K562 (cell line): ENCODE results near the gene ZNHIT2. TPM values are rescaled to one million over a fixed set of nuclear protein-coding genes. Genes with fewer than 3 reads are reported as not detected.

ENCODE experiments used
- JUN ChIP-seq, 2 experiments: sonication (generic) in 1 of 2; formaldehyde crosslinking in 1 of 2; IDR thresholded peaks; 2 replicates each; pipeline versions ENCODE4 v1.6.1 to v1.8.0; 2012 to 2022; ENCODE audit warnings: borderline replicate concordance in 2 of 2, mild to moderate bottlenecking in 2 of 2, improper control_type of control experiment in 1 of 2, low read depth in 1 of 2, low read length in 1 of 2, missing genetic modification reagents in 1 of 2
- KLF16 ChIP-seq: IDR thresholded peaks from 2 replicates; pipeline ENCODE4 v1.6.1; 2016; ENCODE audit warnings: antibody characterized with exemption
- MYNN ChIP-seq, 2 experiments: sonication (generic); formaldehyde crosslinking in 1 of 2; IDR thresholded peaks; 2 replicates each; pipeline versions ENCODE4 v1.5.0 to v1.6.1; 2016 to 2020; ENCODE audit warnings: antibody characterized with exemption in 1 of 2, missing genetic modification reagents in 1 of 2
- SMC3 ChIP-seq: conservative IDR thresholded peaks from 2 replicates; pipeline ENCODE4 v1.6.1; 2011; ENCODE audit warnings: low read depth, low read length, improper control_type of control experiment; ENCODE audit not compliant: insufficient read depth
- SP1 ChIP-seq: sonication (generic); formaldehyde crosslinking; IDR thresholded peaks from 2 replicates; pipeline ENCODE4 v1.8.1; 2022; ENCODE audit warnings: mild to moderate bottlenecking, missing genetic modification reagents
- SP2 ChIP-seq: IDR thresholded peaks from 2 replicates; pipeline ENCODE4 v1.6.1; 2011; ENCODE audit warnings: mild to moderate bottlenecking, low read depth, low read length, moderate library complexity; ENCODE audit not compliant: poor library complexity, severe bottlenecking; ENCODE audit errors: extremely low read depth
- ZNF707 ChIP-seq: fragments of 250-450 bp; sonication (Bioruptor Pico); conservative IDR thresholded peaks from 2 replicates; pipeline ENCODE4 v1.8.0; 2022; ENCODE audit warnings: inconsistent platforms, mild to moderate bottlenecking, moderate library complexity
- polyA plus RNA-seq, 8 experiments: library from polyadenylated mRNA; depleted of rRNA in 4 of 8; stranded (reverse) in 5 of 8; unstranded in 3 of 8; fragments of >200 nt; fragmentation: Nextera tagmentation in 2 of 8; fragmentation: Illumina TruSeq in 1 of 8; extraction: Ambion mirVana in 2 of 8; extraction: Trizol in 1 of 8; gene quantifications; 2 replicates each; pipeline versions ENCODE4 v1.2.1 to v1.2.3, GENCODE V29; 2011 to 2014; ENCODE audit warnings: inconsistent platforms in 1 of 8, missing spikeins in 1 of 8
- total RNA-seq, 7 experiments: library from RNA; depleted of rRNA in 6 of 7; stranded (reverse); fragments of >200 nt in 6 of 7; fragmentation: Illumina TruSeq in 2 of 7; extraction: Trizol in 2 of 7; gene quantifications; 2 replicates each; pipeline versions ENCODE4 v1.2.1 to v1.2.3, GENCODE V29; 2011 to 2021; ENCODE audit warnings: low replicate concordance in 1 of 7
- TF ChIP-seq, protein P1 (sequence below), 2 experiments: fragments of 450-650 bp; formaldehyde crosslinking in 1 of 2; IDR thresholded peaks; 2 replicates each; pipeline versions ENCODE4 v1.4.0 to v1.6.1; 2014 to 2020; ENCODE audit warnings: mild to moderate bottlenecking in 2 of 2, borderline replicate concordance in 1 of 2, low read depth in 1 of 2
- TF ChIP-seq, protein P2 (sequence below), 3 experiments: IDR thresholded peaks in 2 of 3; conservative IDR thresholded peaks in 1 of 3; 2 replicates each; pipeline ENCODE4 v1.5.1; 2011 to 2012; ENCODE audit warnings: low read length in 3 of 3, mild to moderate bottlenecking in 3 of 3, control low read depth in 2 of 3, improper control_type of control experiment in 1 of 3, inconsistent platforms in 1 of 3, low read depth in 1 of 3, mixed read lengths in 1 of 3, moderate library complexity in 1 of 3; ENCODE audit not compliant: insufficient read depth in 2 of 3
- TF ChIP-seq, protein P3 (sequence below): sonication (generic); formaldehyde crosslinking; IDR thresholded peaks from 2 replicates; pipeline ENCODE4 v1.8.0; 2022; ENCODE audit warnings: missing genetic modification reagents, mild to moderate bottlenecking, borderline replicate concordance
- TF ChIP-seq, protein P4 (sequence below): sonication (generic); formaldehyde crosslinking; IDR thresholded peaks from 2 replicates; pipeline ENCODE4 v1.8.1; 2023; ENCODE audit warnings: mild to moderate bottlenecking, missing genetic modification reagents

The ZNHIT2 gene
- total and polyA plus RNA-seq, 9 of the 15 experiments (the other 6 are each of a cell fraction or from before 2014, with no cell fraction given) = 0.08 to 39.0 (median 2.5) TPM

DNA sequence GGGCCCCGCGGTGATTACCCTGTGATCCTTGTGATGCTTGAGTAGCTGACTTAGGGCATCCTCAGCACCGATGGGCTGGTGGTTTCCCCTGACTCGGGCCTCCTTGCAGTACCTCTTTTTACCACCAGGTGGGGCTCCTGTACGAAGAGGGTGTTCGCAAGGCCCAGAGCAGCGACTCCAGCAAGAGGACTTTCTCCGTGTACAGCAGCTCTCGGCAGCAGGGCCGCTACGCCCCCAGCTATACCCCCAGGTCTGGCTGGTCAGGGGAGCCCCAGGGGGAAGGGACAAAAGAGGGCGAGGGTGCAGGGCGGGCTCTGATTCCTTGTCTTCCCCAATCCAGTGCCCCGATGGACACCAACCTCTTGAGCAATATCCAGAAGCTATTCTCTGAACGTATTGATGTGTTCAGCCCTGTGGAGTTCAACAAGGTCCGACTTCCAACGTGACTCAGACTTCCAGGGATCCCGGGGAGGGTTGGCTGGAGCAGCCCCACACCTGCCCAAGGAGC lies 7.1 kb downstream of the ZNHIT2 start (continued):
- TF ChIP-seq, protein P1, sequence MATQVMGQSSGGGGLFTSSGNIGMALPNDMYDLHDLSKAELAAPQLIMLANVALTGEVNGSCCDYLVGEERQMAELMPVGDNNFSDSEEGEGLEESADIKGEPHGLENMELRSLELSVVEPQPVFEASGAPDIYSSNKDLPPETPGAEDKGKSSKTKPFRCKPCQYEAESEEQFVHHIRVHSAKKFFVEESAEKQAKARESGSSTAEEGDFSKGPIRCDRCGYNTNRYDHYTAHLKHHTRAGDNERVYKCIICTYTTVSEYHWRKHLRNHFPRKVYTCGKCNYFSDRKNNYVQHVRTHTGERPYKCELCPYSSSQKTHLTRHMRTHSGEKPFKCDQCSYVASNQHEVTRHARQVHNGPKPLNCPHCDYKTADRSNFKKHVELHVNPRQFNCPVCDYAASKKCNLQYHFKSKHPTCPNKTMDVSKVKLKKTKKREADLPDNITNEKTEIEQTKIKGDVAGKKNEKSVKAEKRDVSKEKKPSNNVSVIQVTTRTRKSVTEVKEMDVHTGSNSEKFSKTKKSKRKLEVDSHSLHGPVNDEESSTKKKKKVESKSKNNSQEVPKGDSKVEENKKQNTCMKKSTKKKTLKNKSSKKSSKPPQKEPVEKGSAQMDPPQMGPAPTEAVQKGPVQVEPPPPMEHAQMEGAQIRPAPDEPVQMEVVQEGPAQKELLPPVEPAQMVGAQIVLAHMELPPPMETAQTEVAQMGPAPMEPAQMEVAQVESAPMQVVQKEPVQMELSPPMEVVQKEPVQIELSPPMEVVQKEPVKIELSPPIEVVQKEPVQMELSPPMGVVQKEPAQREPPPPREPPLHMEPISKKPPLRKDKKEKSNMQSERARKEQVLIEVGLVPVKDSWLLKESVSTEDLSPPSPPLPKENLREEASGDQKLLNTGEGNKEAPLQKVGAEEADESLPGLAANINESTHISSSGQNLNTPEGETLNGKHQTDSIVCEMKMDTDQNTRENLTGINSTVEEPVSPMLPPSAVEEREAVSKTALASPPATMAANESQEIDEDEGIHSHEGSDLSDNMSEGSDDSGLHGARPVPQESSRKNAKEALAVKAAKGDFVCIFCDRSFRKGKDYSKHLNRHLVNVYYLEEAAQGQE (IDR thresholded peaks at IDR 0.05; ENCODE audit: borderline replicate concordance) = peak; percentile 62; the same call in 1 of the 2 replicates
- TF ChIP-seq, protein P1 (CRISPR knock-in tag; IDR thresholded peaks at IDR 0.05; ENCODE audit: low read depth) = no peak
- TF ChIP-seq SP2 (no peak), KLF16 (peak; percentile 67), JUN (IDR thresholded peaks at IDR 0.05; ENCODE audit: borderline replicate concordance, low read depth, low read length) (peak; percentile 49; the same call in 1 of the 2 replicates), JUN (CRISPR knock-in tag; IDR thresholded peaks at IDR 0.05; ENCODE audit: borderline replicate concordance) (no peak), SMC3 (peak; percentile 73), ZNF707 (CRISPR knock-in tag) (no peak), SP1 (CRISPR knock-in tag) (peak; percentile 67), MYNN (IDR thresholded peaks at IDR 0.05) (peak; percentile 17; the same call in 1 of the 2 replicates), MYNN (CRISPR knock-in tag; IDR thresholded peaks at IDR 0.05) (no peak)
- TF ChIP-seq, protein P2, sequence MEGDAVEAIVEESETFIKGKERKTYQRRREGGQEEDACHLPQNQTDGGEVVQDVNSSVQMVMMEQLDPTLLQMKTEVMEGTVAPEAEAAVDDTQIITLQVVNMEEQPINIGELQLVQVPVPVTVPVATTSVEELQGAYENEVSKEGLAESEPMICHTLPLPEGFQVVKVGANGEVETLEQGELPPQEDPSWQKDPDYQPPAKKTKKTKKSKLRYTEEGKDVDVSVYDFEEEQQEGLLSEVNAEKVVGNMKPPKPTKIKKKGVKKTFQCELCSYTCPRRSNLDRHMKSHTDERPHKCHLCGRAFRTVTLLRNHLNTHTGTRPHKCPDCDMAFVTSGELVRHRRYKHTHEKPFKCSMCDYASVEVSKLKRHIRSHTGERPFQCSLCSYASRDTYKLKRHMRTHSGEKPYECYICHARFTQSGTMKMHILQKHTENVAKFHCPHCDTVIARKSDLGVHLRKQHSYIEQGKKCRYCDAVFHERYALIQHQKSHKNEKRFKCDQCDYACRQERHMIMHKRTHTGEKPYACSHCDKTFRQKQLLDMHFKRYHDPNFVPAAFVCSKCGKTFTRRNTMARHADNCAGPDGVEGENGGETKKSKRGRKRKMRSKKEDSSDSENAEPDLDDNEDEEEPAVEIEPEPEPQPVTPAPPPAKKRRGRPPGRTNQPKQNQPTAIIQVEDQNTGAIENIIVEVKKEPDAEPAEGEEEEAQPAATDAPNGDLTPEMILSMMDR (IDR thresholded peaks at IDR 0.05 in 2 of 3, conservative IDR thresholded peaks at IDR 0.05 in 1 of 3; ENCODE audit: insufficient read depth in 2 of 3, low read depth in 1 of 3, low read length in 3 of 3) = peak; percentile 88 to 94 (median 90)
- TF ChIP-seq, protein P3, sequence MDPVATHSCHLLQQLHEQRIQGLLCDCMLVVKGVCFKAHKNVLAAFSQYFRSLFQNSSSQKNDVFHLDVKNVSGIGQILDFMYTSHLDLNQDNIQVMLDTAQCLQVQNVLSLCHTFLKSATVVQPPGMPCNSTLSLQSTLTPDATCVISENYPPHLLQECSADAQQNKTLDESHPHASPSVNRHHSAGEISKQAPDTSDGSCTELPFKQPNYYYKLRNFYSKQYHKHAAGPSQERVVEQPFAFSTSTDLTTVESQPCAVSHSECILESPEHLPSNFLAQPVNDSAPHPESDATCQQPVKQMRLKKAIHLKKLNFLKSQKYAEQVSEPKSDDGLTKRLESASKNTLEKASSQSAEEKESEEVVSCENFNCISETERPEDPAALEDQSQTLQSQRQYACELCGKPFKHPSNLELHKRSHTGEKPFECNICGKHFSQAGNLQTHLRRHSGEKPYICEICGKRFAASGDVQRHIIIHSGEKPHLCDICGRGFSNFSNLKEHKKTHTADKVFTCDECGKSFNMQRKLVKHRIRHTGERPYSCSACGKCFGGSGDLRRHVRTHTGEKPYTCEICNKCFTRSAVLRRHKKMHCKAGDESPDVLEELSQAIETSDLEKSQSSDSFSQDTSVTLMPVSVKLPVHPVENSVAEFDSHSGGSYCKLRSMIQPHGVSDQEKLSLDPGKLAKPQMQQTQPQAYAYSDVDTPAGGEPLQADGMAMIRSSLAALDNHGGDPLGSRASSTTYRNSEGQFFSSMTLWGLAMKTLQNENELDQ (CRISPR knock-in tag) = no peak
- TF ChIP-seq, protein P4, sequence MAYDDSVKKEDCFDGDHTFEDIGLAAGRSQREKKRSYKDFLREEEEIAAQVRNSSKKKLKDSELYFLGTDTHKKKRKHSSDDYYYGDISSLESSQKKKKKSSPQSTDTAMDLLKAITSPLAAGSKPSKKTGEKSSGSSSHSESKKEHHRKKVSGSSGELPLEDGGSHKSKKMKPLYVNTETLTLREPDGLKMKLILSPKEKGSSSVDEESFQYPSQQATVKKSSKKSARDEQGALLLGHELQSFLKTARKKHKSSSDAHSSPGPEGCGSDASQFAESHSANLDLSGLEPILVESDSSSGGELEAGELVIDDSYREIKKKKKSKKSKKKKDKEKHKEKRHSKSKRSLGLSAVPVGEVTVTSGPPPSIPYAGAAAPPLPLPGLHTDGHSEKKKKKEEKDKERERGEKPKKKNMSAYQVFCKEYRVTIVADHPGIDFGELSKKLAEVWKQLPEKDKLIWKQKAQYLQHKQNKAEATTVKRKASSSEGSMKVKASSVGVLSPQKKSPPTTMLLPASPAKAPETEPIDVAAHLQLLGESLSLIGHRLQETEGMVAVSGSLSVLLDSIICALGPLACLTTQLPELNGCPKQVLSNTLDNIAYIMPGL (CRISPR knock-in tag) = 0 out of 2 replicates have a peak, but pooled peaks have one; percentile 19
